Fibroblast of mammary gland (primary cell): Measurements from ENCODE around the gene SHISA9.

Experiments used
- DNase-seq: peaks from one replicate; pipeline ENCODE4 v3.0.0-alpha.2; 2010; ENCODE audit warnings: low read depth
- H3K4me3 ChIP-seq: 2 replicates; pipeline ENCODE4 v1.5.1; 2011; ENCODE audit warnings: low read depth, mild to moderate bottlenecking, low read length, moderate library complexity; ENCODE audit not compliant: control insufficient read depth
- CTCF ChIP-seq: conservative IDR thresholded peaks from 2 replicates; pipeline ENCODE4 v1.5.1; 2011; ENCODE audit warnings: low read depth, low read length, inconsistent platforms; ENCODE audit not compliant: control insufficient read depth, insufficient read depth

Gene SHISA9

GRCh38 chr16:13108126-13108525 lies 206.7 kb downstream of the SHISA9 start:
- H3K4me3 ChIP-seq, result no peak overlapping the region
- DNase-seq, result no peak
- TF ChIP-seq CTCF, result no peak

- DNase-seq, result no peak
- TF ChIP-seq CTCF, result no peak
- no peak overlapping the region for H3K4me3 ChIP-seq
Measured at GRCh38 chr16:13109171-13109570, 207.8 kb downstream of the SHISA9 start.

GRCh38 chr16:13110124-13110796 lies 208.9 kb downstream of the SHISA9 start:
- H3K4me3 ChIP-seq, result no peak overlapping the region
- TF ChIP-seq CTCF, result no peak
- DNase-seq, result peak; percentile 75

GRCh38 chr16:13111747-13112146 lies 210.3 kb downstream of the SHISA9 start:
- no peak overlapping the region for H3K4me3 ChIP-seq
- no peak for TF ChIP-seq CTCF
- DNase-seq, result no peak

GRCh38 chr16:13113741-13114140 lies 212.3 kb downstream of the SHISA9 start:
- TF ChIP-seq CTCF, result no peak
- DNase-seq, result no peak
- no peak overlapping the region for H3K4me3 ChIP-seq

- no peak for TF ChIP-seq CTCF
- H3K4me3 ChIP-seq, result no peak overlapping the region
- DNase-seq, result no peak
Measured at GRCh38 chr16:13118091-13118490, 216.7 kb downstream of the SHISA9 start.

- H3K4me3 ChIP-seq, result no peak overlapping the region
- no peak for DNase-seq
- no peak for TF ChIP-seq CTCF
Measured at GRCh38 chr16:13120091-13120490, 218.7 kb downstream of the SHISA9 start.
